ENCODE measurements around the gene MIR17HG. TPM values are rescaled to one million over a fixed set of nuclear protein-coding genes. Genes with fewer than 3 reads are reported as not detected.

The MIR17HG gene
- total and polyA plus RNA-seq, 9 donors: 0.82 to 7.9 (median 5.1) TPM

DNA sequence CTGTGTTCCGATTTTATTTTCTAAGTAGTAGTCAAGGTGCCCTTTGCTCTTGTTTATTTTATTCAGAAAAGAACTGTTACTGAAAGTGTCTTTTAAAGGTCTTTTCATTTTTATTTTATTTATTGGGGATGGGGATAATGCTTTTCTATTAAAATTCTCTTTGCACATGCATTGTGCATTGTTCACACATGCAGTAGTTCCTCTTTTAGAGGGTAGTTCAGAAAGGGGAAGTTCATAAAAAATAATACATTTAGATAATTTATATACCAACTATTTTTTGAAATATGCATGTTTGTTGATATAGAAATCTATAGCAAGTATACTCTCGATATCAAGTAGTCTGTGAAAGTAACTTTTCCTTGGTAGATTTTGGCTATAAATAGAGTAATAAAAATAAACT is 54.4 kb downstream of the MIR17HG start:
- Histone ChIP-seq H3K27me3 (no peaks in the 10 kb centered on the region), H3K9me3 (no peaks in the 10 kb centered on the region), H3K4me1 (ENCODE audit: insufficient read depth) (peaks cover 5% of the 10 kb centered on the region), H3K36me3 (no peaks in the 10 kb centered on the region), H3K27ac (no peak overlapping the region), H3K4me3 (no peak overlapping the region)
- DNase-seq: no peak
- intact Hi-C loops (cut with DNase I): no loop called here
- TF ChIP-seq EP300 (IDR thresholded peaks at IDR 0.05): no peak
- TF ChIP-seq, protein P1, sequence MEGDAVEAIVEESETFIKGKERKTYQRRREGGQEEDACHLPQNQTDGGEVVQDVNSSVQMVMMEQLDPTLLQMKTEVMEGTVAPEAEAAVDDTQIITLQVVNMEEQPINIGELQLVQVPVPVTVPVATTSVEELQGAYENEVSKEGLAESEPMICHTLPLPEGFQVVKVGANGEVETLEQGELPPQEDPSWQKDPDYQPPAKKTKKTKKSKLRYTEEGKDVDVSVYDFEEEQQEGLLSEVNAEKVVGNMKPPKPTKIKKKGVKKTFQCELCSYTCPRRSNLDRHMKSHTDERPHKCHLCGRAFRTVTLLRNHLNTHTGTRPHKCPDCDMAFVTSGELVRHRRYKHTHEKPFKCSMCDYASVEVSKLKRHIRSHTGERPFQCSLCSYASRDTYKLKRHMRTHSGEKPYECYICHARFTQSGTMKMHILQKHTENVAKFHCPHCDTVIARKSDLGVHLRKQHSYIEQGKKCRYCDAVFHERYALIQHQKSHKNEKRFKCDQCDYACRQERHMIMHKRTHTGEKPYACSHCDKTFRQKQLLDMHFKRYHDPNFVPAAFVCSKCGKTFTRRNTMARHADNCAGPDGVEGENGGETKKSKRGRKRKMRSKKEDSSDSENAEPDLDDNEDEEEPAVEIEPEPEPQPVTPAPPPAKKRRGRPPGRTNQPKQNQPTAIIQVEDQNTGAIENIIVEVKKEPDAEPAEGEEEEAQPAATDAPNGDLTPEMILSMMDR (IDR thresholded peaks at IDR 0.05): no peak
- no peak for TF ChIP-seq POLR2A (IDR thresholded peaks at IDR 0.05)
- 66 to 79% (median 70%) methylated on average over 2 of the region's 2 CpGs for WGBS, 3 donors

MicroRNAs within 50 kb of the gene (microRNA counts, 767-probe panel; counts per million panel counts)
- microRNA hsa-miR-18a-5p (530 counts per million, percentile 78 among the panel's probes with 10 or more counts), microRNA hsa-miR-19a-3p (530 counts per million, percentile 78 among the panel's probes with 10 or more counts), microRNA hsa-miR-19b-3p (530 counts per million, percentile 78 among the panel's probes with 10 or more counts), microRNA hsa-miR-20a-5p+hsa-miR-20b-5p (3,787 counts per million, percentile 88 among the panel's probes with 10 or more counts), microRNA hsa-miR-92a-3p (4,780 counts per million, percentile 93 among the panel's probes with 10 or more counts)

Other genes starting within 250 kb of the MIR17HG start
- gene GPC5, start 50.9 kb downstream of the MIR17HG start, total RNA-seq: 1 to 10 TPM in 2 of 7 donors, under 1 TPM in 5; 0.10 to 1.5 (median 0.38) TPM
- under 1 TPM; 0.18 to 0.75 TPM for gene GPC5, start 50.9 kb downstream of the MIR17HG start, polyA plus RNA-seq